ENCODE measurements around the gene TPCN2.

GRCh38 chr11:69170704-69171103 lies 122.0 kb downstream of the TPCN2 start:
- TF ChIP-seq EP300 (IDR thresholded peaks at IDR 0.05; ENCODE audit: low read length) (no peak), U2AF2 (optimal IDR thresholded peaks at IDR 0.05; ENCODE audit: low read depth, low read length) (no peak), ZFX (CRISPR knock-in tag; IDR thresholded peaks at IDR 0.05) (no peak), CTCF (IDR thresholded peaks at IDR 0.05 in 2 of 3, conservative IDR thresholded peaks at IDR 0.05 in 1 of 3; ENCODE audit: insufficient read depth in 2 of 3, low read depth in 1 of 3, low read length in 3 of 3) (no peak), HNRNPLL (IDR thresholded peaks at IDR 0.05; ENCODE audit: low read depth, low read length, poor library complexity, severe bottlenecking) (no peak), SETDB1 (IDR thresholded peaks at IDR 0.05; ENCODE audit: low read length) (no peak), TGIF2 (CRISPR knock-in tag; IDR thresholded peaks at IDR 0.05) (no peak), FOXA1 (IDR thresholded peaks at IDR 0.05; ENCODE audit: borderline replicate concordance) (no peak), HMGXB4 (CRISPR knock-in tag; IDR thresholded peaks at IDR 0.05) (no peak), NONO (IDR thresholded peaks at IDR 0.05; ENCODE audit: low read depth in 2 of 2, low read length in 1 of 2) (no peak), HMG20A (CRISPR knock-in tag; conservative IDR thresholded peaks at IDR 0.05) (no peak), SPI1 (IDR thresholded peaks at IDR 0.05; ENCODE audit: borderline replicate concordance, low read depth, low read length) (no peak)

Data from K562 (cell line).